KG1 (cell line): ENCODE results near the gene GPATCH3.
"Not testable (repeated sequence)": the region's sequence is repeated elsewhere in the genome, so short reads cannot be mapped to it uniquely, and the experiment has no call there.

ENCODE experiments used
- DNase-seq: peaks from one replicate; lab custom pipeline; 2025; lab: John Stamatoyannopoulos, UW

The GPATCH3 gene

DNA sequence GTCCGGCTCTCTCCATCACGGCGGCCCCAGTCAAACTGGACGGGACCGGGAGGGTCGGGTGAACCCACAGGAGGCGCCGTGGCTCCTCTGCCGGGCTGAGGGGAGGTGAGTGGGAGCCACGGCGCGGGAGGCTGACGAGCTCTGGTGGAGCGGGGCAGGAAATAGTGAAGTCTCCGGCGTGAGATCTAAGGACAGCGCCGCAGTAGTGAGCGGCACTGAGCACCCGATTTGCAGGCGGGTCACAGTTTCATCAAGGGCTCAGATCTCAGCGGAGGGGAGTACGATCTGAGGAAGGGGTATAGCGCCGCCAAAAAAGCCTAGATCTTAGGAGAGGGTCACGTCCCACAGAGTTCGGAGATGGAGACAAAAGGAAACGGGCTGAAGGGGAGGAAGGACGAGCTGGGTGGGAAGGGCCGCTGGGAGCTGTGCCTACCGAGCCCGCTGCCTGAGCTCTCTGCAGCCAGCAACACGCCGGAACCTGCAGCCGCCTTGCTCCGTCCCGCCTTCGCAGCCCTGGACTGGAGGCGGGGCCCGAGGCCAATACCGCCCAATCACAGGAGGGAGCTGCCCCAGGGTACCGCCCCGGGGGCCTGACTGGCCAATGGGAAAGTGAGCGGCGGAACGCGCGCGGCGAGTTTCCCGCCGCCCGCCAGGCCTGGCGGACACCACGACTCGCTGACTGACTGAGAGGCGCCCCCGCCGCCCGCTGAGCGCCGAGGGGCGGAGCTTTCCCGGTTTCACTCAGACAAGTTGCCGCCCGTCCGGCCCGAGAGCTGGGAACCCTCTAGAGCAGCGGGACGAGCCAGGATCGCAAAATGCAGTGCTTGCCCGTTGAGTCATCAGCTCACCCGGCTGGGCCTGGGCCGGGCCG is 35.4 kb downstream of the GPATCH3 start:
- DNase-seq, result peak; percentile 97

DNA sequence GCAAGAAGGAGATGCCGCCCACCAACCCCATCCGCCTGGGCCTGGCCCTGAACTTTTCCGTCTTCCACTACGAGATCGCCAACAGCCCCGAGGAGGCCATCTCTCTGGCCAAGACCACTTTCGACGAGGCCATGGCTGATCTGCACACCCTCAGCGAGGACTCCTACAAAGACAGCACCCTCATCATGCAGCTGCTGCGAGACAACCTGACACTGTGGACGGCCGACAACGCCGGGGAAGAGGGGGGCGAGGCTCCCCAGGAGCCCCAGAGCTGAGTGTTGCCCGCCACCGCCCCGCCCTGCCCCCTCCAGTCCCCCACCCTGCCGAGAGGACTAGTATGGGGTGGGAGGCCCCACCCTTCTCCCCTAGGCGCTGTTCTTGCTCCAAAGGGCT is 36.6 kb downstream of the GPATCH3 start:
- no peak for DNase-seq

DNA sequence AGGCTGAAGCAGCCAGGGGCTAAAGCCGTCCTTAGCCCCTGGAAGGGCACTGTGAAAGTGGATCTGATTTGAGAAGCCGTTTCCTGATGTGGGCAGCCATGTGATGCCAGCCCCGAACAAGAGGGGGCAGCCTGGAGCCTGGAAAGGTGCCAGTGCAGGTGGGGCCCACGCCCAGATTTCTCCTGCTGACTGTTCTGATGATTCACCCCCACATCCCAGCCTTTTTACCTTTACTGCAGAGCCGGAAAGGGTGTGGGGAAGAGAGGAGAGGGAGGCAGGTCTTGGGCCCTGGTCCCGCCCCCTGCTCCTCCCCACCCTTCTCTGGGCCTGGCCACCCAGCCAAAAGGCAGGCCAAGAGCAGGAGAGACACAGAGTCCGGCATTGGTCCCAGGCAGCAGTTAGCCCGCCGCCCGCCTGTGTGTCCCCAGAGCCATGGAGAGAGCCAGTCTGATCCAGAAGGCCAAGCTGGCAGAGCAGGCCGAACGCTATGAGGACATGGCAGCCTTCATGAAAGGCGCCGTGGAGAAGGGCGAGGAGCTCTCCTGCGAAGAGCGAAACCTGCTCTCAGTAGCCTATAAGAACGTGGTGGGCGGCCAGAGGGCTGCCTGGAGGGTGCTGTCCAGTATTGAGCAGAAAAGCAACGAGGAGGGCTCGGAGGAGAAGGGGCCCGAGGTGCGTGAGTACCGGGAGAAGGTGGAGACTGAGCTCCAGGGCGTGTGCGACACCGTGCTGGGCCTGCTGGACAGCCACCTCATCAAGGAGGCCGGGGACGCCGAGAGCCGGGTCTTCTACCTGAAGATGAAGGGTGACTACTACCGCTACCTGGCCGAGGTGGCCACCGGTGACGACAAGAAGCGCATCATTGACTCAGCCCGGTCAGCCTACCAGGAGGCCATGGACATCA is 37.2 kb downstream of the GPATCH3 start, which contains the start of gene SFN:
Gene SFN (plus strand): TSS at position 369 of the 904 bp plus-strand sequence. CDS start 64 bp downstream, at position 433.
- DNase-seq, result no peak

DNA sequence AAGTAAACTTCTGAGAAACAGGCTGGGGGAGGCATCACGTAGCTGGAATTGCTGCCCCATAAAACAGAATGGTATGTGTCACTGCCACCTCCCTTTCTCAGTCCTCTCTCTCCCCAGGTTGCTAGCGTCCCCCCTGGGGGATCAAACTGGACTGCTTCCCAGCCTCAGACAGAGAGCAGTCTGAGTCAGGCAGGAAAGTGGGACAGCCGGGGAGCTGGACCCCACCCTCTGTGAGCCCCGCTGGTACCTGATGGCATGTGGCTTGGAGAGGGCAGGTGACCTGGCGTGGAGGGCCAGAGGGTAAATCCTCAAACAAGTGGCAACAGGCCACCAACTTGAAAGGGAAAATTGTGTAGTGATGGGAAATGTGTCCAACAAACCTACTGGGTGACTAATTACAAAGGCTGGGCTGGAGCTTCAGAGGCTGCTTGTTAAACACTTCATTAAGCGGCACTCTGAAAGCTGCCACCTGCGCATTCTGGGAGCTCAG is 38.3 kb downstream of the GPATCH3 start:
- DNase-seq, result no peak

DNA sequence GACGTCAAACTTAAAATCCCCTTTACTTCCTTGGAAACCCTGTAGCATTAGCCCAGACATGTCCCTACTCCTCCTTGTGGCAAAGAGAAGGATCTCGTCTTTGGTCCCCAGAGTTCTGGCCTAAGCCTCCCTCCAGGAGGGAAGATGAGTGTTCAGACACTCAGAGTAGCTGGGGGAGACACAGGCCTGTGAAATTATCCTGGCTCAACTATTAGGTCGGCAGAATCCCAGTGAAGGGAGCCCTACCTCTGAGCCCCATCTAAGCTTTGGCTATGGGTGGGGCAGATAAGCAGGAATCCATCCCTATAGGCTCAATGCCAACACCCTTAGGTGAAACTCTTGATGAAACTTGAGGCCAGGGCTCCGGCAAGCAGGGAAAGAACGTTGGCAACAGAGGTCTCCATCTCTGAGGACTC is 39.0 kb downstream of the GPATCH3 start:
- DNase-seq, result no peak

DNA sequence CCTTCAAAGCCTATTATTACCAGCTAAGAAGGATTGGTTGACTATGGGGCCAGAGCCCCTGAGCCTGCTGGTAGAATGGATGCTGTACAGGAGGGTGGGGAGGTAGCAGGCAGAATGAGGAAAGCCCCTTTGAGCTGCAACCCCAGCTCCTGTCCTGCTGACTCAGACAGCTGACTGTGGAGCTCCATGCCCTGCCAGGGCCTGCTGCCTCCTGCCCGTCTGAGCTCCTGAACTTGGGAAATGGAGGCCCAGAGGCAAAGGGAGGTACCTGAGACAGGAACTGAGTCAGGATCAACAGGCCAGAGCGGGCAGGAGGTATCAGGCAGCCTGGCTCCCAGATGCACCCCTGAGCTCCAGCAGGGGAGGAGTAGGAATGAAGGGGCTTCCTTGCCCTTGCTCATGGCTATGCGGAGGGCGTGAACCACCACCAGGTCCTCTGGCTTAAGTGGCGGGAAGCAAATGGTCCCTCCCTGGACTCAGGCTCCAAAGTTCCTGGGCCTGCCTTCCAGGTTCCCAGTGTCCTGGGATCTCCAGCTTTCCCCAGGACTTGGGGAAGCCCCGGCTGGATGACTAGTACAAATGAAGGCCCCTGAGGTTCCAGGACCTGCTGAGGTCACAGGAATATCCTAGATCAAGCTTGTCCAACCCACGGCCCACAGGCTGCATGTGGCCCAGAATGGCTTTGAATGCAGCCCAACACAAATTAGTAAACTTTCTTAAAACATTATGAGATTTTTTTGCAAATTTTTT is 41.2 kb downstream of the GPATCH3 start:
- DNase-seq, result no peak

DNA sequence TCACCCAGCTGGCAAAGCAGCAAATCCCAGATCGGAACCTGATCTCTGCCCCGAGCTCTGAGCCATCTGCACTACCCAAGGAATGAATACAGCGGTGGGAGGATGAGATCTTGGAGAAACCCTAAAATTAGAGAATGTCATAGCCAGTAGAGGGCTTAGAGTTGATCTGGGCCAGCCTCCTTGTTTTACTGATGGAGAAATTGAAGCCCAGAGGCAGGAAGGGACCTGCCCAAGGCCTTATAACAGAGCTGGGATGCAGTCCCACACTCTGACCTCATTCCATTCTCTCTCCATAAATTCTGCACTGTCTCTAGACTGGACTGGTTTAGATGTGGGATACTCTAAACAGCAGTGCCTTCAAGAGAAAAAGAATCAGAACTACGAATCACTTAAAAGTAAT is 42.1 kb downstream of the GPATCH3 start:
- no peak for DNase-seq

DNA sequence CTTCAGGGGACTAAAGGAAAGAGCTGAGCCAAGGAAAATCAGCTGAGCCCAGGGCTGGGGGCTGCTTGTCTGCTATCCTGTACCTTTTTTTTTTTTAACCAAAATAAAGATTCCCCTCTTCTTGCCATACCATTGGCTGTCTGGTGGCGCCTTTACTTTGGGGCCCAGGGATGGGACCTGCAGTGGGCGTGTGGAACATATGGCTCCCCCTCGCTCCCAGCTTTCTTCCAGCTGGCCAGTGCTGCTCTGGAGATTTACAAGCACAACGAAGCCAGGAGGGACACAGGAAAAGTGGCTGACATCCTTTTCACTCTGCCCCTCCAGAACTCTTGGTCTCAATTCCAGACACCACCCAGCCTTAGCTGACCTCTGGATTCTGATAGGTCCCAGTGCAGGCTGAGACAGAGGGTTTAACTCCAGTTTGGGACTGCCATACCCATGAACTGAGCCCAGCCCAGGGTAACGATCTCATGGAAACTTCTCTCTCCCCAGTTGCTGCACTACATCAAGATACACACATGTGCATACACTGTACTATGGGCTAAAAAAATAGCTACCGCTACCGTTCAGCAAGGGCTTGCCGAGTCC is 42.7 kb downstream of the GPATCH3 start:
- no peak for DNase-seq

DNA sequence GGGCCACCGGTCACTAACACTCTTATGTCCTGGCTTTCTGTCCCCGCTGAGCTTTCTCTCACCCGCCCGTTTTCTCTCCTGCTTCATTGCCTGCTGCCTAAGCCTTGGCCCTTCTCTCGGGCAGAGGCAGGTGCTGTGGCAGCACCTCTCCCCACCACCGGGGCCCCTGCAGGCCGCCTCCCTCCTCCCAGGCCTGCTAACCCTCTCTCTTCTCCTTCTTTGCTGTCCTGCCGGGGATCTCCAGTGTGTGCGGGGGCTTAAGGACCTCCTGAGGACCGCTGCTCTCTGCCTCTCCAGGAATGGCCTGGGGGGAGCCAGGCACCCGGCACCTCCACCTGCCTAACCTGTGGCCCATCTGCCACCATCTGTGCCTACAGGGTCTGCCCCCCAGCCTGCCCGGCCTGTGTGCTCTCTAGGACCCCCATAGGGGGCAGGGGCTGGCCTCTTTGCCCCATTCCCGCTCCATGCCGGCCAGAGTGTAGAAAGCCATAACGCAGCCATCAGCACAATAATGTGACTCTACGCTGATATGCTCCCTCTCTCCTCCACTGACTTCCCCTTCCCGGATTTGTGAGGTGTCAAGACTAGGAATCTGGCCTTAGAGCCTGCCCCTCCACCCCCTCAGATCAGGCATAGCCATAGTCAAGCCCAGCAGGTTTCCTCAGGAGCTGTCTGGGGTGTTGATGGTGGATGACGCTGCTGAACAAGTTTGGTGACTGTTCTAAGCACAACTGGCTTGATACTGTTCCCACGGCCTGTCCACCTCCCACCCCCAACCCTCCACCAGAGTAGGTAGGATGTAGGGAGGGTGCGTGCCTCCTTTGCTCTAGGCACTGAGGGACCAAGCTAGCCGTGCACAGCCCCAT is 43.4 kb downstream of the GPATCH3 start:
- DNase-seq, result no peak

DNA sequence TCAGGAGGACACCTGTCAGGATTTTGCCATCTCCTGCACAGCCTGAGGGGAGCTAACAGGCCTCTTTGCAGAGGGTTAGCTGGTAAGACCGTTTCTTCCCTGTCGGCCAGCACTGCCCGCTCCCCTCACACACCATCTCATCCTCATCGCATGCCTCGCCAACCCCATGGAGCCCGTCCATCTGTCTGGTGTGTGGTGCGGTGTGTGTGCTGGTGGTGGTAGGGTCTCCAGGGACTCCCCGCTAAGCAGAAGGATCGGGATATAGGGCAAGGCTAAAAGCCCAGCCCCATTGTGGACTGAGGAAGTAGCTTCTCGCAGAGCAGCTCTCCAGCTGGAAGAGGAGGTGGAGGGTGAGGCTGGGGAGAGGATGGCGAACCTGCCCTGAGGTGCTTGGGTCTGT is 44.1 kb downstream of the GPATCH3 start:
- DNase-seq, result no peak

DNA sequence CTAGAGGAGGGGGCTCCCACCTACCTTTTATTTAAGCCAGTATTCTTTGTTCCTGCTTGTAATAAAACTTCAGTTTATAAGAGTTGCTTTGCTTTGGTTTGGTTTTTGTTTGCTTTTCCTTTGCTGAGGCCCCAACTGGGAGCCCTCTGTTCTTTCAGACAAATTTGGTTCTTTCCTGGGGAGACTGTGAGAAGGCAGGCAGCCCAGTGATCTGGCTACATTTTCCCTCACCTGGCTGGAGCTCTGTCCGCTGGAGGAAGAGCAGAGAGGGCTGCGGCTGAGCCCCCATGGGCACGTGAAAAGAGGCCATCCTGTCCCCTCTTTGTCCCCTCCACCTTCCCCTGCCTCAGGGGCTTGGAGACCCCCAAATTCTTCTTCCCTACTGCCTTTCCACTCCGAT is 44.6 kb downstream of the GPATCH3 start:
- DNase-seq, result no peak

DNA sequence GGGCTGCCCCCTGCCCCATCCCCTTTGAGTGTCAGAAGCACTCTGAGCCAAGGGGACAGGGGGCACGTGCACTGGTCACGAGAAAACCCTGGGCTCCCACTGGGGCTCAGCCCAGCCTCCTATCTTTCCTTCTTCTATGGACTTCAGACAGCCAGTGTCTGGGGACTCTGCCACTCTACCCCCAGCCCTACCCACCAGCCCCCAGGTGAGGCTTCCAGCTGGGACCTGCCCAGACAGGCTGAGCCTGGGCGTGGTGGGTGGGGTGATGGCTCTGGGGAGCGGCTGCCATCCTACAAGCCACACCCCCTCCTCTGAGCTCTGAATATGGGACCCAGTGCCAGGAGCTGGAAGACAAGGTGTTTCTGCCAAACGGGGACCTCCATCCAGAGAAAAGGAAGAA is 45.4 kb downstream of the GPATCH3 start:
- no peak for DNase-seq

DNA sequence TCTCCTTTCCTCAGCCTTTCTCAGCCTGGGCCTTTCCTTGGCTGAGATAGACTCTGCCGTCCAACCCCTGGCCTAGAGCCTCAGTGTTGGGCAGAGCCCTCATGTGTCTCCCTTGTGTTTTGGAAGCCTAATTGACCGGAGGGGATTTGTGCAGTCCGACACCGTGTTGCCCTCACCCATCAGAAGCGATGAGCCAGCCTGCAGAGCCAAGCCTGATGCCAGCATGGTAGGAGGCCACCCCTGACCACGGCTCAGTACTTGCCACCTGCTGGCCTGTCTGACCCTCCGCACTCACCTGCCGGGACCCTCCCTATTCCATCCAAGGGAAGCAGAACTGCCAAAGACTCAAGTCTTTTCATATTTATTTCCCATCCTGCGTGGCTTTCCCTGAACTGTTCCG is 46.7 kb downstream of the GPATCH3 start:
- no peak for DNase-seq

DNA sequence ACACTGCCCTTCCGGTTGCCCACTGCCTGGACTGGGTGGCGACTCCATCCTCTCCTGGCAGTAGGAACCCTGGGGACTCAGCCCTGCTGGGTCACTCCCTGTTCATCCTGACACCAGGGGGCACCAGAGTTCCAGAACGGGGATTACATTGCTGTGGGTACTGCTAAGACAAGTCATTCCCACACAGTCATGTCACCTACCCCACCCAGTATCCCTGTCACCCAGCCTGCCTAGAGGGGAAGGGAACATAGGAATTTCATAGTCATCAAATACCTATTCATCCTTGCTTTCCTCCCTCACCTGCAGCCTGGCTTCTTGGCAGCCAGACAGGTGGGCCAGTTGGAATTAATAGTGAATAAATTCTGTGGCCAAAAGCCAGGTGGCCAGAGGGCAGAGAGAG is 47.1 kb downstream of the GPATCH3 start:
- DNase-seq, result peak; percentile 5

DNA sequence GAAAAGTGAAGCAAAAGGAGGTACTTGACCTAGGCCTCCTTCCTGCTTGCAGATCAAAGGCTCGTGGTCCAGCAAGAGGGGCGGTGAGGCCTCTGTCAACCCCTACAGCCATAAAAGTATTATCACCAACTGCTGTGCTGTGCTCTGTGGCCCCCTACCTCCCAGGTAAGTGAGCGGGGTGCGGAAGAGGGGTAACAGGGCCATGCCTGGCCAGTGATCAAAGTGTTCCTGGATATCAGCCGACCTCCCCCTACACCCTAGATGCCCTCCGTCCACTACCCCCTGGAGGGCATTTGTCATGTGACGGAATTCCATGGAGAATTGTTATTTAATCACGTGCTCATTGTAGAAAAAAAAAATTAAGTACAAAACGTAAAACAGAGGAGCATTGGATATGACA is 47.6 kb downstream of the GPATCH3 start:
- DNase-seq, result no peak

DNA sequence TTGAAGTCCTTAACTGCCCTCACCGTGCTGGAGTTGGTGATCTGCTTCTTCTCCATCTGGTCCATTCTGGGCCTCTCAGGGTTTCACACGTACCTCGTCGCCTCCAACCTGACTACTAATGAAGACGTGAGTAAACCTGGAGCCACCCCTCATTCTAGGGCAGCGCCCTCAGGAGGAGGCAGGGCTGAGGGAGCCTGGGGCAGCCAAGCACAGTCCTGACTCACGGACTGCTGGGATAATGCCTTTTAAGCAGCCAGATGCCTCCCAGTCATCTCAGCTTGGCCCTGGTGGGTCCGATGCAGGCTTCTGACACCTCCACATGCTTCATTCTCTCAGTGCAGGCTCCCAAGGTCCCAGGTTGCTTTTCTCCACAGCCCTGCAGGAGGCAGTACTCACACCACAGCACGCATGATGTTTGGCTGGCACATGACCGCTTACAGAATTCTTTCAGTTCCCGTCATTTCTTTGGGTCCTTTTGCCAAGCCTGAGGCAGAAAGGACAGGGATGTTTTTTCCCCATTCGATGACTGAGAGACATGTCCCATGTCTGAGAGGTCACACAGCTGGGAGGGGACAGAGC is 49.1 kb downstream of the GPATCH3 start:
- no peak for DNase-seq

DNA sequence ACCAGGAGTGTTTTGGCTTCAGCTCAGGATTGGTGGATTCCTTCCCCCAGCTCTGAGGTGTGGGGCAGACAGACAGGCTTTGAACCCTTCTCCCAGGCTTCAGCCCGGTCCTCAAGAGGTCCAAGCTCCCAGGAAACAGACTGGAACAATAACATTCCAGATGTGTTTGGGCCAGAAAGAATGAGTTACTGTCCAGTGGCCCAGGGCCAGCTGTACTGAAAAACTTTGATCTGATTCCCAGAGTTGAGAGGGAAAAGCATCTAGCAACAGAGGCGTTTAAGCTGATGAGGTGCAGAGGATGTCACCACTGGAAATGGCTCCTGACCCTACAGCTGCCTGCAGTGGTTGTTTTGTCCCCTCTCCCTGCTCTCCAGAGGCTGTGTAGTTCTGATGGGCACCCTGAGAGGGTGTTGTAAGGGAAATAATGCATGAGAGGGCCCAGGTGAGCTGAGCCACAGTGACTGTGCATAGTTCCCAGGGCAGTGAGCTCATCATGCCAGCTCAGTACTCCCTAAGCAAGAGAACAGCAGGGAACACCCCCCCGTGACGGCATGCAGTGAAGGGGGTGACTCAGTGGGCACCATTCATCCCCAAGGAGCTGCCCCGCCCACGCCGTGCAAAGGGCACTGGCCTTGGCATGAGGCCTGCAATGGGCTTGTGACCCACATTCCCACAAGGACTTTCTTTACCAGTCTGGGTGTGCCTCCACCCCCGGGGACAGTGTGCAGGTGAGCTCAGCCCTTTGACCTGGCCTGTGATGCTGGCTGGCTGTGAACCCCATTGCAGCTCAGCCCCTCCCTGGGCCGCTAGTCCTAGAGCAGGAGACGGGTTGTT is 51.1 kb downstream of the GPATCH3 start:
- no peak for DNase-seq

DNA sequence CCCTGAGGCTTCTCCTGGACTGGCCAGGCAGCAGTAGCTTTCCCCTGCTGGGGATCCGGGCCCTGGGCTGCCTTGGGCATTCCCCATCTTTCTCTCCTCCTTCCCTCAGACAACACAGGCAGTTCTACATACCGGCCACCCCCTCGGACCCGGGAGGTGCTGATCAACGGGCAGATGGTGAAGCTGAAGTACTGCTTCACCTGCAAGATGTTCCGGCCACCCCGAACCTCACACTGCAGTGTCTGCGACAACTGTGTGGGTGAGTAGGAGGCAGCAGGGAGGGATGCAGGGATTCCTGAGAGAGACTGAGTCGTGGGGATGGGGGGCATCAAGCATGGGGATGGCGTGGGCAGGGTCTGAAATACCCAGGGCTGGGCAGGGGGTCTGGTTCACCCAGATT is 51.8 kb downstream of the GPATCH3 start:
- DNase-seq, result no peak

DNA sequence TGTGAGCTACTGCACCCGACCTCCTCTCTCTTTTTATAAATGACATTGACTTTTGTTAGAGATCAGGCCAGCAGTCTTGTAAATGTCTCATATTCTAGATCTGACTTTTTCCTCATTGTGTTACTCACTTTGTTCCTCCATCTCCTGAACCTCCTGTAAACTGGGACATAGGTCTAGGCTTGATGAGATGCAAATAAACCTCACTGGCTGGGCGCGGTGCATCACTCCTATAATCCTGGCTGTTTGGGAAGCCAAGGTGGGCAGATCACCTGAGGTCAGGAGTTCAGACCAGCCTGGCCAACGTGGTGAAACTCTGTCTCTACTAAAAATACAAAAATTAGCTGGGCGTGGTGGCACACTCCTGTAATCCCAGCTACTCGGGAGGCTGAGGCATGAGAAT is 52.4 kb downstream of the GPATCH3 start:
- DNase-seq, result not testable (repeated sequence)
